Limb (tissue), 2 donors: ENCODE data around the gene ENPEP.
"Not testable (repeated sequence)": the region's sequence is repeated elsewhere in the genome, so short reads cannot be mapped to it uniquely, and the experiment has no call there.

Experiments used
- DNase-seq, 2 donors: peaks; one replicate each; pipeline ENCODE4 v3.0.0-alpha.2; 2016; ENCODE audit errors: extremely low spot score in 2 of 2

Gene ENPEP

GRCh38 chr4:110518889-110519490 lies 43.0 kb downstream of the ENPEP start:
- no peak for DNase-seq

GRCh38 chr4:110520886-110521285 lies 44.9 kb downstream of the ENPEP start:
- no peak for DNase-seq

- DNase-seq = no peak
Observed at GRCh38 chr4:110526589-110526988, 50.6 kb downstream of the ENPEP start.

GRCh38 chr4:110527156-110527555 lies 51.2 kb downstream of the ENPEP start:
- no peak for DNase-seq

- no peak for DNase-seq
Observed at GRCh38 chr4:110532901-110533589, 57.1 kb downstream of the ENPEP start.

- DNase-seq = no peak
Observed at GRCh38 chr4:110533590-110533910, 57.6 kb downstream of the ENPEP start.

- DNase-seq = no peak
Observed at GRCh38 chr4:110533940-110534339, 58.0 kb downstream of the ENPEP start.

- peak in 1 of 2 donors; percentile 27 for DNase-seq
Observed at GRCh38 chr4:110540581-110540980, 64.6 kb downstream of the ENPEP start.

- DNase-seq = no peak
Observed at GRCh38 chr4:110540982-110541451, 65.1 kb downstream of the ENPEP start.

GRCh38 chr4:110543577-110543976 lies 67.6 kb downstream of the ENPEP start:
- DNase-seq = no peak

- no peak for DNase-seq
Observed at GRCh38 chr4:110544594-110544993, 68.6 kb downstream of the ENPEP start.

- DNase-seq = no peak
Observed at GRCh38 chr4:110550260-110550659, 74.3 kb downstream of the ENPEP start.

GRCh38 chr4:110553197-110553596 lies 77.2 kb downstream of the ENPEP start:
- DNase-seq = no peak

GRCh38 chr4:110567214-110567613 lies 91.3 kb downstream of the ENPEP start:
- DNase-seq = no peak

- DNase-seq = not testable (repeated sequence)
Observed at GRCh38 chr4:110576696-110577095, 100.7 kb downstream of the ENPEP start.

- DNase-seq = peak in 1 of 2 donors; percentile 65
Observed at GRCh38 chr4:110586131-110586850, 110.3 kb downstream of the ENPEP start.

GRCh38 chr4:110587666-110588285 lies 111.8 kb downstream of the ENPEP start:
- no peak for DNase-seq

- peak in 1 of 2 donors; percentile 13 for DNase-seq
Observed at GRCh38 chr4:110589297-110589696, 113.3 kb downstream of the ENPEP start.

- DNase-seq = no peak
Observed at GRCh38 chr4:110595583-110595982, 119.6 kb downstream of the ENPEP start.

GRCh38 chr4:110596431-110596830 lies 120.5 kb downstream of the ENPEP start:
- DNase-seq = no peak

- DNase-seq = no peak
Observed at GRCh38 chr4:110597582-110597981, 121.6 kb downstream of the ENPEP start.

GRCh38 chr4:110602061-110602460 lies 126.1 kb downstream of the ENPEP start:
- no peak for DNase-seq
